WTC11 (cell line): ENCODE data around the gene RAB3IP. TPM values are rescaled to one million over a fixed set of nuclear protein-coding genes. Genes with fewer than 3 reads are reported as not detected.

Source experiments
- ATAC-seq: fragments of 200-7000 bp; cut with Tn5 transposase; 2 replicates; pipeline ENCODE4 v1.10.0; 2021; ENCODE audit warnings: mild to moderate bottlenecking, moderate library complexity
- CTCF ChIA-PET: fragments of 300-600 bp; sonication (Branson Sonifier 250); formaldehyde crosslinking; loops from one replicate; lab custom pipeline; 2021; ENCODE audit warnings: antibody characterized with exemption; lab: Charles Lee
- POLR2A ChIA-PET: fragments of 350-600 bp; sonication (Branson Sonifier 250); formaldehyde crosslinking; loops from one replicate; lab custom pipeline; 2021; ENCODE audit warnings: antibody characterized with exemption; lab: Charles Lee
- DNase-seq: peaks from one replicate; pipeline ENCODE4 v3.0.0; 2021; ENCODE audit warnings: low spot score
- H3K27ac Mint-ChIP-seq: 2 replicates; pipeline ENCODE4 v1.8.0; 2021; ENCODE audit warnings: mixed read lengths
- H3K27me3 Mint-ChIP-seq: 2 replicates; pipeline ENCODE4 v1.8.0; 2021; ENCODE audit warnings: low read depth, mild to moderate bottlenecking, moderate library complexity, mixed read lengths
- H3K36me3 Mint-ChIP-seq: 2 replicates; pipeline ENCODE4 v1.8.0; 2021; ENCODE audit warnings: mixed read lengths
- H3K4me1 Mint-ChIP-seq: 2 replicates; pipeline ENCODE4 v1.8.0; 2022; ENCODE audit warnings: mixed read lengths
- H3K4me3 Mint-ChIP-seq: 2 replicates; pipeline ENCODE4 v1.8.0; 2021; ENCODE audit warnings: mild to moderate bottlenecking, moderate library complexity, mixed read lengths
- H3K9me3 Mint-ChIP-seq: 2 replicates; pipeline ENCODE4 v1.8.0; 2021; ENCODE audit warnings: mixed read lengths
- CBFB ChIP-seq: sonication (generic); formaldehyde crosslinking; IDR thresholded peaks from 2 replicates; pipeline ENCODE4 v1.8.1; 2022; ENCODE audit warnings: mild to moderate bottlenecking, low read depth, missing genetic modification reagents
- CREB1 ChIP-seq: sonication (generic); formaldehyde crosslinking; IDR thresholded peaks from 2 replicates; pipeline ENCODE4 v1.8.0; 2023; ENCODE audit warnings: mild to moderate bottlenecking, missing genetic modification reagents
- EMX1 ChIP-seq: fragments of 250-450 bp; sonication (Bioruptor Pico); IDR thresholded peaks from 2 replicates; pipeline ENCODE4 v1.8.0; 2021; ENCODE audit warnings: mild to moderate bottlenecking
- ETV6 ChIP-seq: sonication (generic); formaldehyde crosslinking; IDR thresholded peaks from 2 replicates; pipeline ENCODE4 v1.8.1; 2022; ENCODE audit warnings: mild to moderate bottlenecking, missing genetic modification reagents
- GTF2I ChIP-seq: fragments of 250-450 bp; sonication (Bioruptor Pico); conservative IDR thresholded peaks from 2 replicates; pipeline ENCODE4 v1.4.0; 2021; ENCODE audit warnings: mild to moderate bottlenecking
- HMGA2 ChIP-seq: fragments of 250-450 bp; sonication (Bioruptor Pico); IDR thresholded peaks from 2 replicates; pipeline ENCODE4 v1.4.0; 2021; ENCODE audit warnings: mild to moderate bottlenecking, moderate library complexity
- HMGXB4 ChIP-seq: sonication (generic); formaldehyde crosslinking; IDR thresholded peaks from 2 replicates; pipeline ENCODE4 v1.8.1; 2023; ENCODE audit warnings: mild to moderate bottlenecking, moderate library complexity, missing genetic modification reagents
- JAZF1 ChIP-seq: fragments of 250-450 bp; sonication (Bioruptor Pico); IDR thresholded peaks from 2 replicates; pipeline ENCODE4 v1.9.0; 2021; ENCODE audit warnings: moderate library complexity, mild to moderate bottlenecking, inconsistent platforms
- NFATC4 ChIP-seq: fragments of 250-450 bp; sonication (Bioruptor Pico); IDR thresholded peaks from 2 replicates; pipeline ENCODE4 v1.9.0; 2021; ENCODE audit warnings: mild to moderate bottlenecking
- NR1H2 ChIP-seq: sonication (generic); formaldehyde crosslinking; IDR thresholded peaks from 2 replicates; pipeline ENCODE4 v1.9.0; 2021; ENCODE audit warnings: mild to moderate bottlenecking, moderate library complexity, missing genetic modification reagents
- NR2C2 ChIP-seq: sonication (generic); formaldehyde crosslinking; IDR thresholded peaks from 2 replicates; pipeline ENCODE4 v1.8.0; 2022; ENCODE audit warnings: mild to moderate bottlenecking, missing genetic modification reagents
- SOX15 ChIP-seq: fragments of 250-450 bp; sonication (Bioruptor Pico); IDR thresholded peaks from 2 replicates; pipeline ENCODE4 v1.9.0; 2021; ENCODE audit warnings: mild to moderate bottlenecking
- STAT6 ChIP-seq: sonication (generic); formaldehyde crosslinking; conservative IDR thresholded peaks from 2 replicates; pipeline ENCODE4 v1.8.1; 2023; ENCODE audit warnings: mild to moderate bottlenecking, low read depth, missing genetic modification reagents, moderate library complexity
- TCF7 ChIP-seq: sonication (generic); formaldehyde crosslinking; IDR thresholded peaks from 2 replicates; pipeline ENCODE4 v1.8.0; 2022; ENCODE audit warnings: mild to moderate bottlenecking, low read depth, missing genetic modification reagents, moderate library complexity
- TEAD4 ChIP-seq: sonication (generic); formaldehyde crosslinking; IDR thresholded peaks from 2 replicates; pipeline ENCODE4 v1.8.0; 2022; ENCODE audit warnings: mild to moderate bottlenecking, missing genetic modification reagents
- USF2 ChIP-seq: sonication (generic); formaldehyde crosslinking; IDR thresholded peaks from 2 replicates; pipeline ENCODE4 v1.8.1; 2023; ENCODE audit warnings: mild to moderate bottlenecking, missing genetic modification reagents, moderate library complexity
- ZNF121 ChIP-seq: sonication (generic); formaldehyde crosslinking; IDR thresholded peaks from 2 replicates; pipeline ENCODE4 v1.8.0; 2023; ENCODE audit warnings: missing genetic modification reagents
- ZNF232 ChIP-seq: sonication (generic); formaldehyde crosslinking; IDR thresholded peaks from 2 replicates; pipeline ENCODE4 v1.8.0; 2022; ENCODE audit warnings: mild to moderate bottlenecking, missing genetic modification reagents
- ZNF263 ChIP-seq: sonication (generic); formaldehyde crosslinking; IDR thresholded peaks from 2 replicates; pipeline ENCODE4 v1.8.1; 2022; ENCODE audit warnings: low read depth, mild to moderate bottlenecking, moderate library complexity, missing genetic modification reagents
- ZNF671 ChIP-seq: fragments of 250-450 bp; sonication (Bioruptor Pico); IDR thresholded peaks from 2 replicates; pipeline ENCODE4 v1.8.0; 2021; ENCODE audit warnings: mild to moderate bottlenecking
- total RNA-seq: library from RNA; stranded (reverse); gene quantifications from 3 replicates; pipeline ENCODE4 v1.2.3, GENCODE V29; 2021
- TF ChIP-seq, protein P1 (sequence below): fragments of 250-450 bp; sonication (Bioruptor Pico); IDR thresholded peaks from 2 replicates; pipeline ENCODE4 v1.9.0; 2021; ENCODE audit warnings: moderate library complexity, mild to moderate bottlenecking, inconsistent platforms, borderline replicate concordance
- TF ChIP-seq, protein P2 (sequence below): sonication (generic); formaldehyde crosslinking; IDR thresholded peaks from 2 replicates; pipeline ENCODE4 v1.8.0; 2022; ENCODE audit warnings: mild to moderate bottlenecking, missing genetic modification reagents

RAB3IP gene
- total RNA-seq, 1 experiment from 2014 or later: 47.2 TPM

GRCh38 chr12:69822201-69822860 is 83.7 kb downstream of the RAB3IP start:
- no peak overlapping the region; the same call in 1 of the 2 replicates for H3K27ac Mint-ChIP-seq
- no peaks in the 10 kb centered on the region for H3K36me3 Mint-ChIP-seq
- no peak for TF ChIP-seq CREB1 (CRISPR knock-in tag)
- TF ChIP-seq TEAD4 (CRISPR knock-in tag): no peak
- TF ChIP-seq GTF2I (CRISPR knock-in tag): no peak
- no peak for TF ChIP-seq EMX1 (CRISPR knock-in tag)
- TF ChIP-seq ZNF671 (CRISPR knock-in tag): no peak
- no peak for TF ChIP-seq ZNF121 (CRISPR knock-in tag)
- TF ChIP-seq NR1H2 (CRISPR knock-in tag): no peak
- no peak for TF ChIP-seq ZNF232 (CRISPR knock-in tag)
- TF ChIP-seq TCF7 (CRISPR knock-in tag): no peak
- TF ChIP-seq, protein P1, sequence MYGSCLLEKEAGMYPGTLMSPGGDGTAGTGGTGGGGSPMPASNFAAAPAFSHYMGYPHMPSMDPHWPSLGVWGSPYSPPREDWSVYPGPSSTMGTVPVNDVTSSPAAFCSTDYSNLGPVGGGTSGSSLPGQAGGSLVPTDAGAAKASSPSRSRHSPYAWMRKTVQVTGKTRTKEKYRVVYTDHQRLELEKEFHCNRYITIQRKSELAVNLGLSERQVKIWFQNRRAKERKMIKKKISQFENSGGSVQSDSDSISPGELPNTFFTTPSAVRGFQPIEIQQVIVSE (CRISPR knock-in tag): no peak
- TF ChIP-seq SOX15 (CRISPR knock-in tag): no peak
- TF ChIP-seq CBFB (CRISPR knock-in tag): no peak
- TF ChIP-seq ZNF263: no peak
- no peak for TF ChIP-seq NR2C2 (CRISPR knock-in tag)
- TF ChIP-seq NFATC4: no peak
- TF ChIP-seq USF2 (CRISPR knock-in tag): no peak
- DNase-seq (no peak), ATAC-seq (no peak)
- ChIA-PET POLR2A (no interaction called here), CTCF (no interaction called here)
- H3K4me3 Mint-ChIP-seq: no peak overlapping the region
- H3K4me1 Mint-ChIP-seq: peaks cover 14% of the 10 kb centered on the region
- no peaks in the 10 kb centered on the region for H3K27me3 Mint-ChIP-seq
- H3K9me3 Mint-ChIP-seq: no peaks in the 10 kb centered on the region

DNA sequence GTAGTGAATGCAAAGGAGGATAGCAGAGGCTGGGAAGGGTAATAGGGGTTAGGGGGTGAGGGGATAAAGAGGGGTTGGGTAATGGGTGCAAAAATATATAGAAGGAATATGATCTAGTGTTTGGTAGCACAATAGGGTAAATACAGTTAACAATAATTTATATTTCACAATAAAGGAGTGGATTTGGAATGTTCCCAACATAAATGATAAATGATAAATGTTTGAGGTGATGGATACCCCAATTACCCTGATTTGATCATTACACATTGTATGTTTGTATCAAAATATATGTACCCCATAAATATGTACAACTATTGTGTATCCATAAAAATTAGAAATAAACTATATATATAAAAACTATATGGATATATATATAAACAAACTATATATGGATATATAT is 85.4 kb downstream of the RAB3IP start:
- Mint-ChIP-seq H3K4me1 (peaks cover 14% of the 10 kb centered on the region), H3K4me3 (no peak overlapping the region), H3K27ac (no peak overlapping the region)
- POLR2A ChIA-PET: interaction anchor here (0.6 kb wide), 1 partner anchor 447 kb away, joined by 7 read pairs; no protein-coding TSS in a partner anchor
- TF ChIP-seq HMGXB4 (CRISPR knock-in tag): no peak
- no peak for TF ChIP-seq ETV6 (CRISPR knock-in tag)
- no peak for TF ChIP-seq STAT6 (CRISPR knock-in tag)
- TF ChIP-seq, protein P2, sequence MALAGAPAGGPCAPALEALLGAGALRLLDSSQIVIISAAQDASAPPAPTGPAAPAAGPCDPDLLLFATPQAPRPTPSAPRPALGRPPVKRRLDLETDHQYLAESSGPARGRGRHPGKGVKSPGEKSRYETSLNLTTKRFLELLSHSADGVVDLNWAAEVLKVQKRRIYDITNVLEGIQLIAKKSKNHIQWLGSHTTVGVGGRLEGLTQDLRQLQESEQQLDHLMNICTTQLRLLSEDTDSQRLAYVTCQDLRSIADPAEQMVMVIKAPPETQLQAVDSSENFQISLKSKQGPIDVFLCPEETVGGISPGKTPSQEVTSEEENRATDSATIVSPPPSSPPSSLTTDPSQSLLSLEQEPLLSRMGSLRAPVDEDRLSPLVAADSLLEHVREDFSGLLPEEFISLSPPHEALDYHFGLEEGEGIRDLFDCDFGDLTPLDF (CRISPR knock-in tag): no peak
- no peak for TF ChIP-seq HMGA2 (CRISPR knock-in tag)
- no peak for TF ChIP-seq JAZF1 (CRISPR knock-in tag)
- TF ChIP-seq ZNF232 (CRISPR knock-in tag): no peak
- TF ChIP-seq, all 79 proteins: peak for 0
- no peaks in the 10 kb centered on the region for H3K36me3 Mint-ChIP-seq
- CTCF ChIA-PET: no interaction called here
- ATAC-seq: no peak
- DNase-seq: no peak
- no peaks in the 10 kb centered on the region for H3K27me3 Mint-ChIP-seq
- no peaks in the 10 kb centered on the region for H3K9me3 Mint-ChIP-seq
